Activated CD8-positive, alpha-beta T cell treated with anti-CD3 and anti-CD28 coated beads for 36 hours (primary cell): Measurements from ENCODE around the gene TSPAN11. TPM values are rescaled to one million over a fixed set of nuclear protein-coding genes. Genes with fewer than 3 reads are reported as not detected.

Experiments used
- ATAC-seq: fragments of 200-7000 bp; cut with Tn5 transposase; one replicate; pipeline ENCODE4 v1.10.0; 2021; ENCODE audit warnings: mild to moderate bottlenecking, moderate library complexity
- CTCF ChIA-PET: fragments of 350-600 bp; sonication (Branson Sonifier 250); formaldehyde crosslinking; loops from one replicate; lab custom pipeline; 2021; ENCODE audit warnings: antibody characterized with exemption; lab: Charles Lee
- POLR2A ChIA-PET: fragments of 350-600 bp; sonication (Branson Sonifier 250); formaldehyde crosslinking; loops from one replicate; lab custom pipeline; 2021; ENCODE audit warnings: antibody characterized with exemption; lab: Charles Lee
- DNase-seq: peaks from one replicate; pipeline ENCODE4 v3.0.0-alpha.2; 2020
- H3K27ac Mint-ChIP-seq: one replicate; pipeline ENCODE4 v1.8.0; 2021; ENCODE audit warnings: mild to moderate bottlenecking, mixed read lengths
- H3K27me3 Mint-ChIP-seq: one replicate; pipeline ENCODE4 v1.8.0; 2021; ENCODE audit warnings: mixed read lengths
- H3K36me3 Mint-ChIP-seq: one replicate; pipeline ENCODE4 v1.8.0; 2021; ENCODE audit warnings: low read depth, mixed read lengths
- H3K4me1 Mint-ChIP-seq: one replicate; pipeline ENCODE4 v1.8.0; 2021; ENCODE audit warnings: low read depth, mixed read lengths
- H3K4me3 Mint-ChIP-seq: one replicate; pipeline ENCODE4 v1.8.0; 2021; ENCODE audit warnings: mild to moderate bottlenecking, moderate library complexity, mixed read lengths
- H3K9me3 Mint-ChIP-seq: one replicate; pipeline ENCODE4 v1.8.0; 2021; ENCODE audit warnings: mixed read lengths
- intact Hi-C: fragments of 100-400 bp; cut with micrococcal nuclease; formaldehyde crosslinking; loops from one replicate; pipeline ENCODE4 v1.10.0; 2022
- total RNA-seq, 2 experiments: library from RNA; stranded (reverse); gene quantifications; one replicate each; pipeline ENCODE4 v1.2.3, GENCODE V29; 2021
- TF ChIP-seq, protein P1 (sequence below): fragments of 200-600 bp; IDR thresholded peaks from one replicate; pipeline ENCODE4 v1.8.0; 2022; ENCODE audit warnings: antibody characterized with exemption, mild to moderate bottlenecking

The TSPAN11 gene
- total RNA-seq, 2 experiments from 2014 or later: not detected

DNA sequence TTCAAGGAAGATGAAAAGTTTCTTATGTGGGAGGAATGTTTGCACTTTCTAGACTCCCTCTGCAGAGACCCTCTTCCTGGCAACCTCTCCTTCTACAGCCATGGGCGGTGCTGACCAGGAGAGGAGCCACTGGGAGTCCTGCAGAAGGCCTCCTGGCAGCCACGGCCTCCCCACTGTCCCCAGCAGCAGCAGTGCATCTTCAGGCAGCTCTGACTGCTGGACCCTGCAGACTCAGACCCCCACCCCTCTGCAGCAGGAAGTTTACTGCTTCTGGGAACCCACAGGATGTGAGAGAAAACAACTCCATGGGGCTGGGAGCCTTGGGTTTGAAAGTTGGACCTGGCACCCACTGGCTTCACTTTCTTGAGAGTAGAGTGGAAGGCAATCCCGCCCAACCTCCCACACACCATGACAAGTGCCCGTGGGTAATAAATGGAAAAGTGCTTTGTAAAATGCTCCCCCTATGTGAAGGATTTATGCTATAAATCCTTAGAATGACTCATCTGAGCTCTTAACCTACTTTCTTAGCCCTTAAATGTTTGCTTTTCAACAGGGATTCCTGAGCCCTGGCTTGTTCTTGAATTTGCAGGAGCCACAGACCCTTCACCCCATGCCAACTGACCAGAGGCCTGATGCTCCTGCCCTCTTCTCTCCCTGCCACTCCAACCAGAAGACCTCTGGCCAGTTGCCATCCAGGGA is 109.6 kb downstream of the TSPAN11 start:
- Mint-ChIP-seq H3K4me3 (no peak overlapping the region), H3K4me1 (no peaks in the 10 kb centered on the region), H3K36me3 (no peaks in the 10 kb centered on the region), H3K9me3 (no peaks in the 10 kb centered on the region), H3K27ac (no peak overlapping the region), H3K27me3 (no peaks in the 10 kb centered on the region)
- intact Hi-C loops: no loop called here
- no peak for DNase-seq
- TF ChIP-seq, protein P1, sequence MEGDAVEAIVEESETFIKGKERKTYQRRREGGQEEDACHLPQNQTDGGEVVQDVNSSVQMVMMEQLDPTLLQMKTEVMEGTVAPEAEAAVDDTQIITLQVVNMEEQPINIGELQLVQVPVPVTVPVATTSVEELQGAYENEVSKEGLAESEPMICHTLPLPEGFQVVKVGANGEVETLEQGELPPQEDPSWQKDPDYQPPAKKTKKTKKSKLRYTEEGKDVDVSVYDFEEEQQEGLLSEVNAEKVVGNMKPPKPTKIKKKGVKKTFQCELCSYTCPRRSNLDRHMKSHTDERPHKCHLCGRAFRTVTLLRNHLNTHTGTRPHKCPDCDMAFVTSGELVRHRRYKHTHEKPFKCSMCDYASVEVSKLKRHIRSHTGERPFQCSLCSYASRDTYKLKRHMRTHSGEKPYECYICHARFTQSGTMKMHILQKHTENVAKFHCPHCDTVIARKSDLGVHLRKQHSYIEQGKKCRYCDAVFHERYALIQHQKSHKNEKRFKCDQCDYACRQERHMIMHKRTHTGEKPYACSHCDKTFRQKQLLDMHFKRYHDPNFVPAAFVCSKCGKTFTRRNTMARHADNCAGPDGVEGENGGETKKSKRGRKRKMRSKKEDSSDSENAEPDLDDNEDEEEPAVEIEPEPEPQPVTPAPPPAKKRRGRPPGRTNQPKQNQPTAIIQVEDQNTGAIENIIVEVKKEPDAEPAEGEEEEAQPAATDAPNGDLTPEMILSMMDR: no peak
- ATAC-seq: no peak
- CTCF ChIA-PET: no interaction called here
- POLR2A ChIA-PET: no interaction called here

DNA sequence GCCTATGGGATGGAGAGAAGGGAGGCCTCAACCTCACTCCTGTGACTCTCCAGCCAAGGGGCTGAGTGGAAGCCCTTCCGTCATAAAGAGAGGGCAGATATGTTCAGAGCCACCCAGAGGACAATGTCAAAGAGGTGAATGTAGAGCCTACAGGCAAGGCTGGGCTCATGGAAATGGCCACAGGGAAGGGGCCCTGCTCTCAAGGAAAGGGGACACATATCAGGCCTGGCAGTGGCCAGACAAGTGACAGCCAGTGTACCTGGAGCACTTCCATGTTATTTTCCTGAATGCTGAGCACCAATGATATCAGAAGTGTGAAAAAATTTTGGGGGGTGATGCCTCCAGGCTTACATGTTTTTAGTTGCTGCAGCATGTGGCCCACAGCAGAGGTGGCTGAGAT is 110.5 kb downstream of the TSPAN11 start:
- CTCF ChIA-PET: no interaction called here
- intact Hi-C loops: no loop called here

DNA sequence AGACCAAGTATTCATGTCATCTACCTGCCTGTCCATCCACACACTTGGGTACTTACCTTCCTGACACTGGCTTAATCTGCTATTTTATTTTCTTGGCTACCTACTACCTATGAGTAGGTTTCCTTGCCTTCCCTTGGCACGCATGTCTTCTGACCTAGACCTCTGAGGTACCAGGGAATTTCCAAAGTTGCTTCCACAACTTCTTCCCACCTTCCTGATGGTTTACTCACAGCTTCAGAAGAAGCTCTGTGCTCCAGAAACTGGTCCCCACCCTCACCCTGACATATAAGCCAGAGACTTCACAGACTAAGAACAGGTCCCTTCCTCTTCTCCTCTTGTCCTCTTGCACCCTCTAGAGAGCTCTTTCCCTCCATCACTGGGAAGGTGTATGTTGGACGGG is 111.4 kb downstream of the TSPAN11 start:
- no peak overlapping the region for H3K4me3 Mint-ChIP-seq
- ATAC-seq (no peak), DNase-seq (no peak)
- no peaks in the 10 kb centered on the region for H3K36me3 Mint-ChIP-seq
- ChIA-PET CTCF (no interaction called here), POLR2A (no interaction called here)
- no peaks in the 10 kb centered on the region for H3K27me3 Mint-ChIP-seq
- H3K4me1 Mint-ChIP-seq: no peaks in the 10 kb centered on the region
- TF ChIP-seq, protein P1: no peak
- intact Hi-C loops: no loop called here
- H3K27ac Mint-ChIP-seq: no peak overlapping the region
- H3K9me3 Mint-ChIP-seq: no peaks in the 10 kb centered on the region

More for the DNA sequence above, 110.5 kb downstream of the TSPAN11 start:
- no peak for ATAC-seq
- no peak for DNase-seq
- no peaks in the 10 kb centered on the region for H3K27me3 Mint-ChIP-seq
- TF ChIP-seq, protein P1: no peak
- POLR2A ChIA-PET: no interaction called here
- H3K27ac Mint-ChIP-seq: no peak overlapping the region
- H3K36me3 Mint-ChIP-seq: no peaks in the 10 kb centered on the region
- H3K4me3 Mint-ChIP-seq: no peak overlapping the region
- no peaks in the 10 kb centered on the region for H3K9me3 Mint-ChIP-seq
- H3K4me1 Mint-ChIP-seq: no peaks in the 10 kb centered on the region

DNA sequence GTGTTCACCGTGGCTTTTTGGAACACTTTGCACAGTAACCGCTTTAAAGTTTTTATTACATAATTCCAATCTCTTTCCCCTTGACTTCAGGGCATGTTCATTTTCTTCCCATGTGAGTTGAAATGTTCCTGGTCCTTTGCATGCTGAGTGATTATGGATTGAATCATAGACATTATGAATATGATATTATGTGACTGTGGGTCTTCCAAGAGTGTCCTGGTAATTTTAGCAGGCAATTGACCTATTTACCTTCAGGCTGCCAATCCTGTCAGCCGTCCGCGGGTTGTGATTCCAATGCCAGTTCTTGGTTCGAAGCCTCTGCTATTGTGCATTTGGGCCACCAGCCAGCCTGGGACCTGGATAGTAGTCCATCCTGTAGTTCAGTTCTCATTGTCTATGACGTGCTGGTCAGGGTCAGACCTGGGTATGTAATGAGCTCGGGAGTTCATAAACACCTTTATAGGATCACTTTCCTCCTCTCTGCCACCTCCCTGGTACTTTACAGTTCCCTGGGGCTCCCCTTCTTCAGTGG is 114.6 kb downstream of the TSPAN11 start:
- ChIA-PET POLR2A (interaction anchor here (0.6 kb wide), 1 partner anchor 112 kb away, joined by 3 read pairs; no protein-coding TSS in a partner anchor), CTCF (no interaction called here)
- H3K27me3 Mint-ChIP-seq: peaks cover 7% of the 10 kb centered on the region
- H3K4me3 Mint-ChIP-seq: no peak overlapping the region
- TF ChIP-seq, protein P1: no peak
- H3K9me3 Mint-ChIP-seq: no peaks in the 10 kb centered on the region
- no peak overlapping the region for H3K27ac Mint-ChIP-seq
- intact Hi-C loops: no loop called here
- H3K4me1 Mint-ChIP-seq: no peaks in the 10 kb centered on the region
- DNase-seq (no peak), ATAC-seq (no peak)
- H3K36me3 Mint-ChIP-seq: no peaks in the 10 kb centered on the region

Other genes starting within 250 kb of the TSPAN11 start
- gene IPO8, start 230.9 kb upstream of the TSPAN11 start, total RNA-seq: 10 to 100 TPM; 40.2 to 47.7 TPM
- 10 to 100 TPM in 1 of 2 experiments, 1 to 10 TPM in 1; 8.1 to 11.7 TPM for gene CAPRIN2, start 171.8 kb upstream of the TSPAN11 start, total RNA-seq
- 100 to 1,000 TPM; 143 to 147 TPM for gene DDX11, start 147.1 kb downstream of the TSPAN11 start, total RNA-seq